Measurements from ENCODE around the gene PRXL2C.
"Not testable (repeated sequence)": the region's sequence is repeated elsewhere in the genome, so short reads cannot be mapped to it uniquely, and the experiment has no call there.

PRXL2C gene

DNA sequence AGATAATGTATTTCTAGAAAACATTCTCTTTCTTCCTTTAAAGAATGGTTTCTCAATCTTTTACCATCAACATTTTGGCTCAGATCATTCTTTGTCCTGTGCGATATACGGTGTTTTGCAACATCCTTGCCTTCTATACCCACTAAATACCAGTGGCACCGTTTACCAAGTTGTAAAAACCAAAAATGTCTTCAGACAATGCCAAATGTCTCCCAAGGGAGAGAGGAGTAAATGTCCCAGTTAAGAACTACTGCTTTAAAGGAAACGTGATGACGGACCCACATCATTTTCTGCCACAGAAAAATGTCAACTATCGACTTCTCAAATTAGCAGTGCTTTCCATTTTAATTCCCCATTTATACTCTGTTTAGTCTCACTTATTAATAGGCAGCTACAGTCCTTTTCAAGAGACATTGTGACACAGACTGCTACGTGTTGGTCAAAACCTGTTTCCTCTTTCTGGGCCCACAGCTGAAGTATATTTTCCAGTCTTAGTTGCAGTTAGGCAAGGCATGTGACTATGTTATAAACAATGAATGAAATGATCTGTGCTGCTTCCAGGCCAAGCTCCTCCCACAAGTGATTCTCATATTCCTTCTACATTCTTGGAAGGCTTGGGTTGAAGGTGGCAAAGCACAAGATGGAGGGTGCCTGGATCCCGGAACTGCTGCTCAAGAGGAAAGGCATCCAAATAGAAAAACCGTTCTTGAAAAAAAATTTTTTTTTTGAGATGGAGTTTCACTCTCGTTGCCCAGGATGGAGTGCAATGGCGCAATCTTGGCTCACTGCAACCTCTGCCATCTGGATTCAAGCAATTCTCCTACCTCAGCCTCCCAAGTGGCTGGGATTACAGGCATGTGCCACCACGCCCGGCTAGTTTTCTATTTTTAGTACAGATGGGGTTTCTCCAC lies 8.8 kb downstream of the PRXL2C start:
- no peak for DNase-seq

- no peak for DNase-seq
These were observed 11.0 kb downstream of the PRXL2C start for GRCh38 chr9:96644137-96644536.

GRCh38 chr9:96641514-96641913 lies 13.6 kb downstream of the PRXL2C start:
- no peak for DNase-seq

GRCh38 chr9:96638606-96639364 lies 16.3 kb downstream of the PRXL2C start:
- no peak for DNase-seq

DNA sequence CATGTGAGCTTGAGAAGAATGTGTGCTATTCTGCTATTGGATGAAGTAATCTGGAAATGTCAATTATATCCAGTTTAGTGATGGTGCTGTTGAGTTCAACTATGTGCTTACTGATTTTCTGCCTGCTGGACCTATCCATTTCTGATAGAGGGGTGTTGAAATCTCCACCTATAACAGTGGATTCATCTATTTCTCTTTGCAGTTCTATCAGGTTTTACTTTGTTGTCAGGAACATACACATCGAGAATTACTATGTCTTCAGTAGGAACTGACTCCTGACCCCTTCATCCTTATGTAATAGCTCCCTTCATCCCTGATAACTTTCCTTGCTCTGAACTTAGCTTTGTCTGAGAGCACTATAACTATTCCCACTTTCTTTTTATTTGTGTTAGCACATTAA lies 18.7 kb downstream of the PRXL2C start:
- no peak for DNase-seq

DNA sequence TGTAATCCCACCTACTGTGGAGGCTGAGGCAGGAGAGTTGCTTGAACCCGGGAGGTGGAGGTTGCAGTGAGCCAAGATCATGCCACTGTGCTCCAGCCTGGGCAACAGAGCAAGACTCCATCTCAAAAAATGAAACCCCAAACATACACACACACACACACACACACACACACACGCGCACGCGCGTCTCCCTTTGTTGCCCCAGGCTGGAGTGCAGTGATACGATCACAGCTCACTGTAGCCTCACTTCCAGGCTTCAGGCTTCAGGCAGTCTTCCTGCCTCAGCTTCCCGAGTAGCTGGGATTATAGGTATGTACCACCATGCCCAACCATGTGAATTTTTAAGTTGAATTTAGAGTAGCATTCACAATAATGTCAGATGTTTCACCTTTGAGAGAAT lies 21.5 kb downstream of the PRXL2C start:
- DNase-seq: not testable (repeated sequence)

DNA sequence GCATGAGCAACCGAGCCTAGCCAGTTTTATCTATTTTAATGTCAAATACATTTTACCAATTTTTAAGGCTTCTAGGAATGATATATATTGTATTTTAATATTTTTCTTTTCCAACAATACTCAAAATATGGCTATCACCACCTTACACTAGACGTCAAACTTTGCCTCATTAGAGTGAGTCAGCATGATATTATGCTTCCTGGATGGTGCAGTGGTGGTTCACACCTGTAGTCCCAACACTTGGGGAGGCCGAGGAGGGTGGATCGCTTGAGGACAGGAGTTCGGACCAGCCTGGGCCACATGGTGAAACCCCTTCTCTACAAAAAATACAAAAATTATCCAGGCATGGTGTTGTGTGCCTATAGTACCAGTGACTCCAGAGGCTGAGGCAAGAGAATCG lies 28.2 kb downstream of the PRXL2C start:
- DNase-seq: no peak

DNA sequence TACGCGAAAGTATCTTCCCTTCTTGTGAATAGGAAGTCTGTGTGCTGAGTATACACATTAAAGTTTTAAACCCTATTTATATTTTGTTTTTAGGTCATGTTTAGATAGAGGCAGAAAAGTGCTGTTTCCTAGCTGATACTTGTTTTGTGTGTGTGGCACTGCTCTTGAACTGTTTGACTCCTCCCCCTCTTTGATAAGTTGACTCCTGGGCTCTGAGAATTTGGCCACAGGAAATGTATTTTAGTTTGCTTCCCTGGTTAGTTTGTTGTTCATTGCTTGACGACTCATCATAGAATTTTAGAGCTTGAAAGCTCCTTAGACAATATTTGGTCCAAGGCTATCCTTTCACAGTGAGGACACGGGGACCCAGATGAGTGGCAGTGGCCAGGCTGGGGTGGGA lies 33.5 kb downstream of the PRXL2C start:
- DNase-seq: no peak

DNA sequence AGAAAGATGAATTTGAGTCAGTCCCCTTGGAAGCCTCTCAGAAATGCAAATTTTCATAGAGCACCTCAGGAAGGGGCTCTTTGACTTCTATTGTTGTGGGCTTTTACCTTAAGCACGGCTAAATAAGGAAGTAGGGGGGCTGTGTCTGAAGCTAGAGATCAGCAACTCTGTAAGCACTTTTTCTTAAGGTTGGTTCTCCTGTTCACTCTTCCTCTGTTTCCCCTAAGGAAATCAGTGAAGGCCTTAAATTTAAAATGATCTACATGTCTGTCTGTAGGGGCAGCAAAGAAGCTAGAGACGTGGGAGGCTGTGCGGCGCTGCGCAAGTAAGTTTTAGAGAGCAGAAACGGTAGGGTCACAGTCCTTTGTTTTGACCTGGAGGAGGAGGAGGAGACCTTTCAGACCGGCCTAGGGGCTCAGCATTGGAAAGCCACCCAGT lies 34.3 kb downstream of the PRXL2C start:
- no peak for DNase-seq

- DNase-seq: no peak
These were observed 35.0 kb downstream of the PRXL2C start for GRCh38 chr9:96620181-96620514.

- peak; percentile 78 for DNase-seq
These were observed 35.5 kb downstream of the PRXL2C start, which contains the start of gene CDC14B for GRCh38 chr9:96619491-96620180. CDC14B (minus strand) TSS chr9:96619843; CDS start chr9:96619378, 465 bp downstream.

GRCh38 chr9:96619124-96619465 lies 36.0 kb downstream of the PRXL2C start:
- no peak for DNase-seq

- no peak for DNase-seq
These were observed 36.7 kb downstream of the PRXL2C start for GRCh38 chr9:96618209-96619123.

- no peak for DNase-seq
These were observed 37.5 kb downstream of the PRXL2C start for GRCh38 chr9:96617439-96618185.

GRCh38 chr9:96616817-96617438 lies 38.2 kb downstream of the PRXL2C start:
- no peak for DNase-seq

DNA sequence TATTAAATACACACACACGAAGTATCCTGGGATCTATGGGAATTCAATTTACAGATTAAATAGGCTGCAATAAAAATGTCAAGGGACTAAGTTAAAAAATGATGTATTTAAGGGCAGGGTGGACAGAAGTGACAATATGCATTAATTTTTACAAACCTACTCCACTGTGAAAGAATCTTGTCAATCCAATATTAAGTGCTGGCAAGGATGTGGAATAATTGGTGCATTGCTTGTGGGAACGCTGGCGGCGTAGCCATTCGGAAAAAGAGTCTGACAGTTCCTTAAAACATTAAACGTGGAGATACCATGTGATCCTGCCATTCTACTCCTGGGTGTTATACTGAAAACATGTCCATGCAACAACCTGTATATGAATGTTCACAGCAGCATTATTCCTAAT lies 39.7 kb downstream of the PRXL2C start:
- DNase-seq: no peak

- not testable (repeated sequence) for DNase-seq
These were observed 40.5 kb downstream of the PRXL2C start for GRCh38 chr9:96614664-96615063.

GRCh38 chr9:96612966-96613589 lies 42.0 kb downstream of the PRXL2C start:
- no peak for DNase-seq

GRCh38 chr9:96612105-96612965 lies 42.8 kb downstream of the PRXL2C start:
- no peak for DNase-seq

DNA sequence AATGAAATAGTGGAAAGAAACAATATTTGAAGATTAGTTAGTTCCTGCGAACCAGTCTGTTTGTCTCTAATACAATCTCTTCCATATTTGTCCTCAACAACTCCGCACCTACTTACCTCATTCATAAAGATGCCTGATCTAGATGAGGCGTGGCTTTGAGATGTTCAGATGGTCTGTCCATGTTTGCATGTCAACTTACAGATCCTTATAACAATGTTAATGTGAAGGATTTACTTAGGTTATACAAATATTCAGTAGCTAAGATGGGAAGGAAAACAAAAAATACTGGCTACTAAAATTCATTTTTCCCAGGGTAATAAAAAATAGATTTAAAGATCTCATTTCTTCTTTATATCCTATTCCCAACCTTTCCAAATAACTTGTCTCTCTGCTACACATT lies 43.8 kb downstream of the PRXL2C start:
- no peak for DNase-seq

Measured in NCI-H526 treated with DMSO at 0.1 percent for 48 hours (cell line).